Measurements from ENCODE around the gene FRAS1.

Gene FRAS1

DNA sequence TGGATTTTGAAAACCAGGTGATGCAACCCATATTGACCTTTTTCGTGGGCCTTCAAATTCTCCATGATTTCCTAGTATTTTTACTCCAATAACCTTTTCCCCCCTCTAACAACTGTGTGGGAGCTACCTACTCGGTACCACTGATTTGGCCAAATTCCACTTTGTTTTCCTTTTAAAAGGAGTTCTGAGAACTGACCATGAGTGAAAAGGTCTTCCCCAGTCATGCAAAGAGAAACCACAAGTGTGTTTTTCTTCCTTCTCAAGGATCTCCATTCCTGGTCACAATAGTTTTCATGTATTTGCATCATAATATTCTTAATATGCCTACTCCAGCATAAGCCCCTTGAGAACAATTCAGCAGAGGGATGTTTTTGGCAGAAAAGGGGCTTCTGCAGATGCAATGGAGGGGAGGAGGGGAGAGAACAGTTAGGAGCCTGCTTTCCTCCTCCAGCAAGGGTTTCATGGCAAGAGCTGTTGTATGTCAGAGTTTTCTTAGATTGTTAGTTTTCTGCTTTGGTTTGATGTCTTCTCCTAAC is 299.2 kb downstream of the FRAS1 start:
- FAIRE-seq (no peak), DNase-seq (ENCODE audit: insufficient read length, low spot score) (no peak)
- TF ChIP-seq, protein P1, sequence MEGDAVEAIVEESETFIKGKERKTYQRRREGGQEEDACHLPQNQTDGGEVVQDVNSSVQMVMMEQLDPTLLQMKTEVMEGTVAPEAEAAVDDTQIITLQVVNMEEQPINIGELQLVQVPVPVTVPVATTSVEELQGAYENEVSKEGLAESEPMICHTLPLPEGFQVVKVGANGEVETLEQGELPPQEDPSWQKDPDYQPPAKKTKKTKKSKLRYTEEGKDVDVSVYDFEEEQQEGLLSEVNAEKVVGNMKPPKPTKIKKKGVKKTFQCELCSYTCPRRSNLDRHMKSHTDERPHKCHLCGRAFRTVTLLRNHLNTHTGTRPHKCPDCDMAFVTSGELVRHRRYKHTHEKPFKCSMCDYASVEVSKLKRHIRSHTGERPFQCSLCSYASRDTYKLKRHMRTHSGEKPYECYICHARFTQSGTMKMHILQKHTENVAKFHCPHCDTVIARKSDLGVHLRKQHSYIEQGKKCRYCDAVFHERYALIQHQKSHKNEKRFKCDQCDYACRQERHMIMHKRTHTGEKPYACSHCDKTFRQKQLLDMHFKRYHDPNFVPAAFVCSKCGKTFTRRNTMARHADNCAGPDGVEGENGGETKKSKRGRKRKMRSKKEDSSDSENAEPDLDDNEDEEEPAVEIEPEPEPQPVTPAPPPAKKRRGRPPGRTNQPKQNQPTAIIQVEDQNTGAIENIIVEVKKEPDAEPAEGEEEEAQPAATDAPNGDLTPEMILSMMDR (IDR thresholded peaks at IDR 0.05; ENCODE audit: insufficient read depth, missing control alignments): no peak

DNA sequence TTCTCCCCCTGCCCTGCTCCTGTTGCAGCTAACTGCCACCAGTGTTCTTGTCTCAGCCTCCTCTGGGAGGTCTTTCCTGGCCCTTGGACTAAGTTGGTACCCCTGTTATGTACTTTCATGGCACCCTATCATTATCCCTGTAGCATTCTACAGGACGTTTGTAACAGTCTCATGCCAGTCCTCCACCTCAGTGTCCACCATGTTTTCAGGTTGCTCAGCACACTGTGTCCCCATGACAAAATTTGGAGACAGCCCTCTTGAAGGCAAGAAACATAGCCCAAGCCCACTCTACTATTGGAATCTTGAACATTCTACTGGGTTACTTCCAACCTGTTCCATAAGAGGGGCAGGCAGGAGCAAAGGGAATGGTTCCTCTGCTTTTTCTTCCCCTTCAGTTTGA is 300.0 kb downstream of the FRAS1 start:
- TF ChIP-seq, protein P1 (IDR thresholded peaks at IDR 0.05; ENCODE audit: insufficient read depth, missing control alignments): no peak
- no peak for FAIRE-seq

DNA sequence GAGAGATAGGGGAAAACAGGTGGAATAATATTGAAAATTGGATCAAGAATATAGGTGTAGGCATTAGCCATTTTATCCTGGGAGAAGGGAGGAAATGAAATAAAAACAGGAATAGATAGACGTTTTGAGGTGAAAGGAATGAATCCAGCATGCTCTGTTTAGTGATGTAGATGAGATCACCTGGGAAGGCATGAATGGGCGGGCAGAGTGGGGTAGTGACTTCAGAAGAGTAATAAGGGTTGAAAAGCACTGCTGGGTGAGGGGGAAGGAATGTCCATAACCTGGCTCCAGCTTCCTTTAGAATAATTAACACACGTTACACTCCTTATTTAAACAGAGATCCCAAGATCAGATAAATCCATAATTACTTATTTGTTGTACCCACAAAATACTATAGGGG is 303.3 kb downstream of the FRAS1 start:
- no peak for DNase-seq (ENCODE audit: insufficient read length, low spot score)
- TF ChIP-seq, protein P1 (IDR thresholded peaks at IDR 0.05; ENCODE audit: insufficient read depth, missing control alignments): no peak
- no peak for FAIRE-seq

More for the DNA sequence above, 300.0 kb downstream of the FRAS1 start:
- DNase-seq (ENCODE audit: insufficient read length, low spot score): no peak

DNA sequence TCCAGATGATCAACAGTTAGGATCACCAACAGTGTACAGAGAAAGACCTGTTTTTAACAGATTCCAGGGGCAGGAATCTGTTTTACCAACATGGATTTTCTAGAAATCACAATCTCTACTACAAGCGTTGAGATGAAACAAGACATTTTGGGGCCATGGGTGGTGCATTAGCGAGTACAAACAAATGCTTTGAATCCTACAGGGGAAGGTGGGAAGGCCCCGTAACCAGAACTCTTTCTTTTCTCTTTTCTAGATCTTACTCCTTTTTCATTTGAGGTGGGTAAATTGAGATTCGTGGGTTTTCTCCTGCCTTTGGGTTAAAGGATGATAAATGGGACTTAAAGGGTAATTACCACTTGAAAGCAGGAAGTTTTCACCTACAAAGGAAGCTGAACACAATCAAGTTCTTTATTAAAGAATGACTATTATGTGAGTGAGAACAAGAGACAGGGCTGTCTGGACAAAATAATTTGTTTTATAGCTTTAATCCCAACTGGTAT is 304.5 kb downstream of the FRAS1 start:
- DNase-seq (ENCODE audit: insufficient read length, low spot score): no peak
- TF ChIP-seq, protein P1 (IDR thresholded peaks at IDR 0.05; ENCODE audit: insufficient read depth, missing control alignments): no peak
- no peak for FAIRE-seq

DNA sequence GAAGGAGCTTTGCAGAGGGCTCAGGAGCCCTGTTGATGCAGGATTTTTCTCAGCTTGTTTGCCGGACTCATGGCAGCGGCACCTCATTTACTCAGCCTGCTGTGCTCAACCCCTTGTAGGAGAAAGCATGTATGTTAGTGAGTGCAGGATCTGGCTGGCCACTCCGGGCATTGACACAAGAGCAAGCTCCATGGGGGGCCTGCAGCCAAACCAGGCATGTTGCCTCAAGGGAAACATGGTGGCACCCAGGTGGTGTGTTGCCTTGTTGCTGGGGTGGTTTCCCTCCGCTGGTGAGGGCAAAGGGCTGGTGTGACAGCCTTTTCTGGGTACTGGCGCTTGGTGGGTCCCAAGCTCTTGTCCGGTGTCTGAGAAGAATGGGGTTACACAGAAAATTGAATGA is 305.2 kb downstream of the FRAS1 start:
- DNase-seq (ENCODE audit: insufficient read length, low spot score): no peak
- no peak for FAIRE-seq

DNA sequence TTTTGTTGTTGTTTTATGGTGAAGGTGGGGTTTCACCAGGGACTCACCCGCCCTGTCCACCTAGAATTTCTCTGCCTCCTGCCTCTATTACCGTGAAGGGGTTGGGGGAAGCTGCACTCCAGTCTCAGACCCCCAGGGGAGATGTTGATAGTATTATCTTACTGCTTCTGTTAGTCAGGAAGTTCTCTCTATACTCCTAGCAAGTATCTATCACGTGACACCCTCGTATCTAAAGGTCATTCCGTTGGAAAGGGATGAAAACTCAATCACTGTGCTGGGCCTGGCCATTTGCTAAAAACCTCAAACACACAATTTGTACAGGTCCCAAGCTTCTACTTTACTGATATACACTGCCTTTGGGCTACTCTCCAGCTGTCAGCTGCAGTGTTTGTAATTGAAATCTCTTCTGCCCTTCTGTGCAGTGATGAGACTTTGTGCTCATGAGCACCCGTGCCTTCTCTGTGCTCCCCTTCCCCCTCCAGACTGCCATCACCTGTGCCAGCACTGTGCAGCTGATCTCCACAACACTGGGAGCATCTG is 306.0 kb downstream of the FRAS1 start:
- TF ChIP-seq, protein P1 (IDR thresholded peaks at IDR 0.05; ENCODE audit: insufficient read depth, missing control alignments): no peak
- FAIRE-seq: no peak
- no peak for DNase-seq (ENCODE audit: insufficient read length, low spot score)

More for the DNA sequence above, 305.2 kb downstream of the FRAS1 start:
- TF ChIP-seq, protein P1 (IDR thresholded peaks at IDR 0.05; ENCODE audit: insufficient read depth, missing control alignments): no peak

DNA sequence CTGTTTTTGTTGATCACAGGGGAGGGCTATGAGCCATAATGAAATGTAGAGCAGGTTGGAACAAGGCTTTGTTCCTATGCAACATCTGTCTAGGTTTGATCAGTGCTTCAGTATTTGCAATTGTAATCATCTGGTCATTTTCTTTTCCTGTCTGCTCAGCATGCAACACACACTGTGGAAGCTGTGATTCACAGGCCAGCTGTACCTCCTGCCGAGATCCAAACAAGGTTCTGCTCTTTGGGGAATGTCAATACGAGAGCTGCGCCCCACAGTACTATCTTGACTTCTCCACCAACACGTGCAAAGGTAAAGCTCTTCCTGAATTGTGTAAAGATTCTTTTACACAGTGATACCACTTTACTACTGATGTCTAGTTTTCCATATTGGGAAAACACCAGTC is 312.6 kb downstream of the FRAS1 start:
- FAIRE-seq (no peak), DNase-seq (ENCODE audit: insufficient read length, low spot score) (no peak)
- TF ChIP-seq, protein P1 (IDR thresholded peaks at IDR 0.05; ENCODE audit: insufficient read depth, missing control alignments): no peak

Data from D721Med (cell line).